CD14-positive monocyte (primary cell): ENCODE data around the gene TAPT1. TPM values are rescaled to one million over a fixed set of nuclear protein-coding genes. Genes with fewer than 3 reads are reported as not detected.

Experiments
- DNase-seq, 3 donors: peaks; one replicate each; pipeline ENCODE4 v3.0.0-alpha.2; 2011 to 2022
- H2AFZ ChIP-seq: 2 replicates; pipeline ENCODE4 v1.6.0; 2012; ENCODE audit warnings: mild to moderate bottlenecking, low read depth, low read length, inconsistent platforms; ENCODE audit not compliant: insufficient read depth, poor library complexity, severe bottlenecking
- H3K27ac ChIP-seq, 2 donors: 1 replicate in 1 of 2; 2 replicates in 1 of 2; pipeline ENCODE4 v1.5.1; 2012 to 2013; ENCODE audit warnings: low read length in 2 of 2, control low read depth in 1 of 2, inconsistent platforms in 1 of 2, low read depth in 1 of 2, mild to moderate bottlenecking in 1 of 2
- H3K27me3 ChIP-seq, 2 donors: one replicate each; pipeline versions ENCODE4 v1.6.0 to v1.6.1; 2011 to 2013; ENCODE audit warnings: low read length in 2 of 2; ENCODE audit not compliant: control insufficient read depth in 2 of 2, insufficient read depth in 2 of 2
- H3K36me3 ChIP-seq, 2 donors: replicated peaks in 1 of 2; 1 replicate in 1 of 2; 2 replicates in 1 of 2; pipeline versions ENCODE4 v1.5.1 to v1.6.1; 2012 to 2013; ENCODE audit warnings: low read length in 2 of 2, control low read depth in 1 of 2, inconsistent platforms in 1 of 2, mild to moderate bottlenecking in 1 of 2; ENCODE audit not compliant: insufficient read depth in 2 of 2, control insufficient read depth in 1 of 2
- H3K4me1 ChIP-seq, 2 donors: 1 replicate in 1 of 2; 2 replicates in 1 of 2; pipeline versions ENCODE4 v1.5.1 to v1.6.1; 2012 to 2013; ENCODE audit warnings: low read length in 2 of 2, control low read depth in 1 of 2, inconsistent platforms in 1 of 2, mild to moderate bottlenecking in 1 of 2, moderate library complexity in 1 of 2; ENCODE audit not compliant: insufficient read depth in 2 of 2, control insufficient read depth in 1 of 2
- H3K4me2 ChIP-seq: replicated peaks from 2 replicates; pipeline ENCODE3; 2012; ENCODE audit warnings: low read length, moderate library complexity, mild to moderate bottlenecking; ENCODE audit not compliant: poor library complexity, severe bottlenecking; ENCODE audit errors: extremely low read depth
- H3K4me3 ChIP-seq, 3 experiments: fragments of 200-600 bp in 1 of 3; sonication (generic) in 1 of 3; replicated peaks in 1 of 3; 1 replicate in 2 of 3; 2 replicates in 1 of 3; pipeline ENCODE4 v1.5.1; 2011 to 2013; ENCODE audit warnings: low read length in 3 of 3, mild to moderate bottlenecking in 3 of 3, control low read depth in 2 of 3, low read depth in 2 of 3, inconsistent platforms in 1 of 3, moderate library complexity in 1 of 3
- H3K79me2 ChIP-seq: 2 replicates; pipeline ENCODE4 v1.6.0; 2012; ENCODE audit warnings: mild to moderate bottlenecking, control low read depth, inconsistent platforms, low read length, moderate library complexity; ENCODE audit not compliant: insufficient read depth
- H3K9ac ChIP-seq: 2 replicates; pipeline ENCODE4 v1.6.0; 2017; ENCODE audit warnings: low read length, mild to moderate bottlenecking; ENCODE audit not compliant: insufficient read depth, poor library complexity, severe bottlenecking
- H3K9me3 ChIP-seq, 2 donors: replicated peaks in 1 of 2; 1 replicate in 1 of 2; 2 replicates in 1 of 2; pipeline versions ENCODE4 v1.5.1 to v1.6.1; 2012 to 2013; ENCODE audit warnings: low read length in 2 of 2, control low read depth in 1 of 2; ENCODE audit not compliant: control insufficient read depth in 1 of 2, insufficient read depth in 1 of 2
- H4K20me1 ChIP-seq: 2 replicates; pipeline ENCODE4 v1.6.0; 2012; ENCODE audit warnings: mild to moderate bottlenecking, low read length, control low read depth, moderate library complexity; ENCODE audit not compliant: insufficient read depth
- H3K27ac Mint-ChIP-seq, 7 donors: one replicate each; pipeline ENCODE4 v1.8.0; 2020; ENCODE audit warnings: mild to moderate bottlenecking in 7 of 7, mixed read lengths in 7 of 7, moderate library complexity in 6 of 7, inconsistent platforms in 2 of 7
- H3K27me3 Mint-ChIP-seq, 3 donors: one replicate each; pipeline ENCODE4 v1.8.0; 2021 to 2022; ENCODE audit warnings: low read depth in 3 of 3, mild to moderate bottlenecking in 3 of 3, mixed read lengths in 3 of 3, moderate library complexity in 3 of 3, inconsistent platforms in 1 of 3
- H3K36me3 Mint-ChIP-seq, 2 donors: one replicate each; pipeline ENCODE4 v1.8.0; 2020; ENCODE audit warnings: mixed read lengths in 2 of 2, inconsistent platforms in 1 of 2, mild to moderate bottlenecking in 1 of 2
- H3K4me1 Mint-ChIP-seq: one replicate; pipeline ENCODE4 v1.8.0; 2020; ENCODE audit warnings: mild to moderate bottlenecking, mixed read lengths
- H3K4me3 Mint-ChIP-seq, 2 donors: one replicate each; pipeline ENCODE4 v1.8.0; 2020; ENCODE audit warnings: mild to moderate bottlenecking in 2 of 2, mixed read lengths in 2 of 2, moderate library complexity in 1 of 2
- H3K9me3 Mint-ChIP-seq, 7 donors: one replicate each; pipeline ENCODE4 v1.8.0; 2020 to 2022; ENCODE audit warnings: mixed read lengths in 7 of 7, mild to moderate bottlenecking in 6 of 7, moderate library complexity in 6 of 7, inconsistent platforms in 2 of 7
- CTCF ChIP-seq: fragments of 200-600 bp; IDR thresholded peaks from one replicate; pipeline ENCODE4 v1.8.0; 2022; ENCODE audit warnings: antibody characterized with exemption, mild to moderate bottlenecking
- WGBS: methylation state at CpG from one replicate; pipeline ENCODE4 v1.1.5; 2013; ENCODE audit warnings: missing lambda C conversion rate; ENCODE audit not compliant: insufficient coverage; 5-methylcytosine and 5-hydroxymethylcytosine counted together
- intact Hi-C, 2 donors: fragments of 100-400 bp; cut with micrococcal nuclease; formaldehyde crosslinking; loops; one replicate each; pipeline versions ENCODE4 v1.15.0 to v1.15.1; 2023
- polyA plus RNA-seq, 3 donors: library from polyadenylated mRNA; depleted of rRNA in 1 of 3; unstranded in 2 of 3; stranded (reverse) in 1 of 3; fragments of 300-500 nt in 2 of 3; fragments of >200 nt in 1 of 3; fragmentation: Illumina TruSeq in 2 of 3; gene quantifications; 1 replicate in 2 of 3; 2 replicates in 1 of 3; pipeline ENCODE4 v1.2.3, GENCODE V29; 2012 to 2021

TAPT1 gene
- polyA plus RNA-seq, 3 donors = 15.2 to 18.4 (median 16.0) TPM

- Mint-ChIP-seq H3K4me1 (no peaks in the 10 kb centered on the region), H3K4me3 (no peak overlapping the region), H3K9me3 (peaks cover 0 to 2% (median under 1%) of the 10 kb centered on the region in 7 donors), H3K27me3 (no peaks in the 10 kb centered on the region), H3K36me3 (no peaks in the 10 kb centered on the region), H3K27ac (no peak overlapping the region)
- no peak for DNase-seq
- Histone ChIP-seq H3K9me3 (no peaks in the 10 kb centered on the region), H2AFZ (no peak overlapping the region), H3K36me3 (no peaks in the 10 kb centered on the region), H3K9ac (no peak overlapping the region), H4K20me1 (no peaks in the 10 kb centered on the region), H3K4me1 (no peaks in the 10 kb centered on the region), H3K4me2 (no peak overlapping the region), H3K27ac (no peak overlapping the region), H3K27me3 (no peaks in the 10 kb centered on the region), H3K4me3 (no peak overlapping the region), H3K79me2 (no peaks in the 10 kb centered on the region)
- no peak for TF ChIP-seq CTCF
- intact Hi-C loops = no loop called here
- WGBS = no CpG with 5 or more reads among the region's 1 CpG
Measured at GRCh38 chr4:16129336-16129735, 96.9 kb downstream of the TAPT1 start.

DNA sequence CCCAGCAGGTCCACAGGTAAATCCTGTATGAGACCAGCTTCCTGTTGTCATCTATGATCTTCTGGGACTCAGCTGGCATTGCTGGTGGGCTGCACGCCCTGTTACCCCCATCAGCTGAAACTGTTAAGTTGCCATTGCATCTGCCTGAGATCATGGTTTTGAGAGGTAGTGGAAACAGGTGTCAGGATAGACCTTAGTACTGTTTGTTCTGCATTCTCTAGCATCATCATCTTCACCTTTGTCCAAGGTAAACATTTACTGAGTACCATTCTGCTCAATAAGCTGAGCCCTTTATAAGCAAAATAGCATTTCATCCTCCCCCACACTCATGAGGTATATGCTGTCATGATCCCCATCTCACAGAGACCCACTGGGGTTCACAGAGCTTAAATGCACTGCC, 99.6 kb downstream of the TAPT1 start:
- Mint-ChIP-seq H3K9me3 (no peaks in the 10 kb centered on the region), H3K27ac (no peak overlapping the region), H3K4me1 (peaks cover 13% of the 10 kb centered on the region), H3K27me3 (no peaks in the 10 kb centered on the region), H3K4me3 (no peak overlapping the region), H3K36me3 (no peaks in the 10 kb centered on the region)
- 100% methylated on average over 1 of the region's 1 CpG for WGBS
- H3K4me3 ChIP-seq = no peak overlapping the region
- H3K4me1 ChIP-seq = peaks cover 10 to 15% of the 10 kb centered on the region in 2 donors
- no peak for TF ChIP-seq CTCF
- no peaks in the 10 kb centered on the region for H4K20me1 ChIP-seq
- no peak for DNase-seq
- no peak overlapping the region for H3K9ac ChIP-seq
- intact Hi-C loops = no loop called here
- no peaks in the 10 kb centered on the region for H3K9me3 ChIP-seq
- H3K27ac ChIP-seq = no peak overlapping the region
- H3K36me3 ChIP-seq = no peaks in the 10 kb centered on the region
- no peaks in the 10 kb centered on the region for H3K27me3 ChIP-seq
- no peaks in the 10 kb centered on the region for H3K79me2 ChIP-seq
- H3K4me2 ChIP-seq = no peak overlapping the region
- no peak overlapping the region for H2AFZ ChIP-seq
